ENCODE data around the gene NFKBIE. TPM values are rescaled to one million over a fixed set of nuclear protein-coding genes. Genes with fewer than 3 reads are reported as not detected.

NFKBIE gene
- total and polyA plus RNA-seq, 2 of the 13 experiments (the other 11 are each of a cell fraction or from before 2014, with no cell fraction given), result 6.7 to 14.5 TPM

- TF ChIP-seq, protein P1, sequence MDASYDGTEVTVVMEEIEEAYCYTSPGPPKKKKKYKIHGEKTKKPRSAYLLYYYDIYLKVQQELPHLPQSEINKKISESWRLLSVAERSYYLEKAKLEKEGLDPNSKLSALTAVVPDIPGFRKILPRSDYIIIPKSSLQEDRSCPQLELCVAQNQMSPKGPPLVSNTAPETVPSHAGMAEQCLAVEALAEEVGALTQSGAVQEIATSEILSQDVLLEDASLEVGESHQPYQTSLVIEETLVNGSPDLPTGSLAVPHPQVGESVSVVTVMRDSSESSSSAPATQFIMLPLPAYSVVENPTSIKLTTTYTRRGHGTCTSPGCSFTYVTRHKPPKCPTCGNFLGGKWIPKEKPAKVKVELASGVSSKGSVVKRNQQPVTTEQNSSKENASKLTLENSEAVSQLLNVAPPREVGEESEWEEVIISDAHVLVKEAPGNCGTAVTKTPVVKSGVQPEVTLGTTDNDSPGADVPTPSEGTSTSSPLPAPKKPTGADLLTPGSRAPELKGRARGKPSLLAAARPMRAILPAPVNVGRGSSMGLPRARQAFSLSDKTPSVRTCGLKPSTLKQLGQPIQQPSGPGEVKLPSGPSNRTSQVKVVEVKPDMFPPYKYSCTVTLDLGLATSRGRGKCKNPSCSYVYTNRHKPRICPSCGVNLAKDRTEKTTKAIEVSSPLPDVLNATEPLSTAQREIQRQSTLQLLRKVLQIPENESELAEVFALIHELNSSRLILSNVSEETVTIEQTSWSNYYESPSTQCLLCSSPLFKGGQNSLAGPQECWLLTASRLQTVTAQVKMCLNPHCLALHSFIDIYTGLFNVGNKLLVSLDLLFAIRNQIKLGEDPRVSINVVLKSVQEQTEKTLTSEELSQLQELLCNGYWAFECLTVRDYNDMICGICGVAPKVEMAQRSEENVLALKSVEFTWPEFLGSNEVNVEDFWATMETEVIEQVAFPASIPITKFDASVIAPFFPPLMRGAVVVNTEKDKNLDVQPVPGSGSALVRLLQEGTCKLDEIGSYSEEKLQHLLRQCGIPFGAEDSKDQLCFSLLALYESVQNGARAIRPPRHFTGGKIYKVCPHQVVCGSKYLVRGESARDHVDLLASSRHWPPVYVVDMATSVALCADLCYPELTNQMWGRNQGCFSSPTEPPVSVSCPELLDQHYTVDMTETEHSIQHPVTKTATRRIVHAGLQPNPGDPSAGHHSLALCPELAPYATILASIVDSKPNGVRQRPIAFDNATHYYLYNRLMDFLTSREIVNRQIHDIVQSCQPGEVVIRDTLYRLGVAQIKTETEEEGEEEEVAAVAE (CRISPR knock-in tag; IDR thresholded peaks at IDR 0.05; ENCODE audit: borderline replicate concordance), result no peak; the same call in none of the 2 replicates
- TF ChIP-seq POLR2A (IDR thresholded peaks at IDR 0.05; ENCODE audit: insufficient read depth in 1 of 2, low read depth in 2 of 2, low read length in 2 of 2) (peak in 1 of 2 experiments; percentile 37; a peak in 1 of 4 replicates), FOXC1 (CRISPR knock-in tag; IDR thresholded peaks at IDR 0.05; ENCODE audit: borderline replicate concordance) (no peak), ZNF674 (CRISPR knock-in tag; IDR thresholded peaks at IDR 0.05; ENCODE audit: low read depth) (no peak), NR2F1 (CRISPR knock-in tag; IDR thresholded peaks at IDR 0.05) (peak in 1 of 2 experiments; percentile 27; a peak in 2 of 4 replicates), NCOA1 (CRISPR knock-in tag; IDR thresholded peaks at IDR 0.05) (no peak), WIZ (CRISPR knock-in tag; IDR thresholded peaks at IDR 0.05) (0 out of 2 replicates have a peak, but pooled peaks have one; percentile 39), ZSCAN9 (CRISPR knock-in tag; IDR thresholded peaks at IDR 0.05; ENCODE audit: borderline replicate concordance) (no peak; the same call in 1 of the 2 replicates), DNMT1 (CRISPR knock-in tag; IDR thresholded peaks at IDR 0.05) (no peak), THAP11 (CRISPR knock-in tag; IDR thresholded peaks at IDR 0.05) (peak; percentile 76), TIGD3 (CRISPR knock-in tag; IDR thresholded peaks at IDR 0.05; ENCODE audit: borderline replicate concordance) (peak; percentile 89), TP53 (CRISPR knock-in tag; conservative IDR thresholded peaks at IDR 0.05) (peak; percentile 75; the same call in 1 of the 2 replicates), ZNF788 (CRISPR knock-in tag; IDR thresholded peaks at IDR 0.05; ENCODE audit: borderline replicate concordance) (peak; percentile 84; the same call in 1 of the 2 replicates), ELK4 (CRISPR knock-in tag; IDR thresholded peaks at IDR 0.05; ENCODE audit: borderline replicate concordance) (0 out of 2 replicates have a peak, but pooled peaks have one; percentile 20), ZNF768 (CRISPR knock-in tag; IDR thresholded peaks at IDR 0.05) (peak; percentile 48), ZNF367 (CRISPR knock-in tag; IDR thresholded peaks at IDR 0.05; ENCODE audit: borderline replicate concordance) (no peak), ZNF251 (CRISPR knock-in tag; IDR thresholded peaks at IDR 0.05) (no peak)
- TF ChIP-seq, protein P2, sequence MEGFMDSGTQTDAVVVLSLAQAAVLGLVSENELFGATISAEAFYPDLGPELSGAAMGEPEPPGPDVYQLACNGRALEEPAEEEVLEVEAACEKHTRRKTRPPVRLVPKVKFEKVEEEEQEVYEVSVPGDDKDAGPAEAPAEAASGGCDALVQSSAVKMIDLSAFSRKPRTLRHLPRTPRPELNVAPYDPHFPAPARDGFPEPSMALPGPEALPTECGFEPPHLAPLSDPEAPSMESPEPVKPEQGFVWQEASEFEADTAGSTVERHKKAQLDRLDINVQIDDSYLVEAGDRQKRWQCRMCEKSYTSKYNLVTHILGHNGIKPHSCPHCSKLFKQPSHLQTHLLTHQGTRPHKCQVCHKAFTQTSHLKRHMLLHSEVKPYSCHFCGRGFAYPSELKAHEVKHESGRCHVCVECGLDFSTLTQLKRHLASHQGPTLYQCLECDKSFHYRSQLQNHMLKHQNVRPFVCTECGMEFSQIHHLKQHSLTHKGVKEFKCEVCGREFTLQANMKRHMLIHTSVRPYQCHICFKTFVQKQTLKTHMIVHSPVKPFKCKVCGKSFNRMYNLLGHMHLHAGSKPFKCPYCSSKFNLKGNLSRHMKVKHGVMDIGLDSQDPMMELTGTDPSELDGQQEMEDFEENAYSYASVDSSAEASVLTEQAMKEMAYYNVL (CRISPR knock-in tag; IDR thresholded peaks at IDR 0.05; ENCODE audit: borderline replicate concordance), result no peak; the same call in 1 of the 2 replicates
- TF ChIP-seq, protein P3, sequence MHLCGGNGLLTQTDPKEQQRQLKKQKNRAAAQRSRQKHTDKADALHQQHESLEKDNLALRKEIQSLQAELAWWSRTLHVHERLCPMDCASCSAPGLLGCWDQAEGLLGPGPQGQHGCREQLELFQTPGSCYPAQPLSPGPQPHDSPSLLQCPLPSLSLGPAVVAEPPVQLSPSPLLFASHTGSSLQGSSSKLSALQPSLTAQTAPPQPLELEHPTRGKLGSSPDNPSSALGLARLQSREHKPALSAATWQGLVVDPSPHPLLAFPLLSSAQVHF (CRISPR knock-in tag; IDR thresholded peaks at IDR 0.05), result peak; percentile 87; the same call in 1 of the 2 replicates
Measured at GRCh38 chr6:44245912-44246662, 19.3 kb downstream of the NFKBIE start (continued).

All from HepG2 (cell line).